Activated T-cell treated with anti-CD3 and anti-CD28 coated beads for 24 hours (primary cell): ENCODE results near the gene SLC46A1.
"Not testable (repeated sequence)": the region's sequence is repeated elsewhere in the genome, so short reads cannot be mapped to it uniquely, and the experiment has no call there.

Experiments used
- DNase-seq: peaks from one replicate; pipeline ENCODE4 v3.0.0-alpha.2; 2020; ENCODE audit warnings: low read depth

Gene SLC46A1

GRCh38 chr17:28405632-28406472 is at the start of gene SLC46A1:
Gene SLC46A1 (minus strand): TSS chr17:28406212. CDS start chr17:28406114, 98 bp downstream.
- peak; percentile 55 for DNase-seq

- no peak for DNase-seq
Observed at GRCh38 chr17:28449859-28450258, 43.8 kb upstream of the SLC46A1 start.

- no peak for DNase-seq
Observed at GRCh38 chr17:28447396-28447760, 41.4 kb upstream of the SLC46A1 start.

- DNase-seq: no peak
Observed at GRCh38 chr17:28446716-28447395, 40.8 kb upstream of the SLC46A1 start.

DNA sequence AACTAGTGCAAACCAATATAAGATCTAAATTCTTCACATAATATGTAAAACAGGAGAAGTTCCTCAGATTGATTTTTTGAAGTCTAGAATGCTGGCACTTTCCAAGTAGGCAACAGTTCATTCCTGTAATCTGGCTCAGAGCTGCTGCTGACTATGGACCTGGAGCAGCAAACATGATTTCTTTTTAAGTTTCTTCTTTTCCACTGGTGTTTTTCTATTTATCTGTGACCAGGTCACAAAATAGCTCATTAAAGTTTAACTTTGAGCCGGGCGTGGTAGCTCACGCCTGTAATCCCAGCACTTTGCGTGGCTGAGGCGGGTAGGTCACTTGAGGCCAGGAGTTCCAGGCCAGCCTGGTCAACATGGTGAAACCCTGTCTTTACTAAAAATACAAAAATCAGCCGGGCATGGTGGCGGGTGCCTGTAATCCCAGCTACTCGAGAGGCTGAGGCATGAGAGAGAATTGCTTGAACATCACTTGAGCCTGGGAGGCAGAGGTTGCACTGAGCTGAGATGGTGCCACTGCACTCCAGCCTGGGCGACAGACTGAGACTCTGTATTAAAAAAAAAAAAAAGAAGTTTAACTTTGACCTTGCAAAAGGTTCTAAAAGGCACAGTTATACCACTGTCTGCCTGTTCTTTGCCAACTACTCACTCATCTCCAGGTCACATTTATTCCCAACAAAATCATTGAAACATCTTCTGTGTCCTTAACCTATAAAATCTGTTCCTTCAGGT is 38.1 kb upstream of the SLC46A1 start:
- no peak for DNase-seq

GRCh38 chr17:28434326-28434725 is 28.3 kb upstream of the SLC46A1 start:
- not testable (repeated sequence) for DNase-seq

- DNase-seq: no peak
Observed at GRCh38 chr17:28433721-28434120, 27.7 kb upstream of the SLC46A1 start.

GRCh38 chr17:28427982-28428381 is 22.0 kb upstream of the SLC46A1 start:
- not testable (repeated sequence) for DNase-seq

DNA sequence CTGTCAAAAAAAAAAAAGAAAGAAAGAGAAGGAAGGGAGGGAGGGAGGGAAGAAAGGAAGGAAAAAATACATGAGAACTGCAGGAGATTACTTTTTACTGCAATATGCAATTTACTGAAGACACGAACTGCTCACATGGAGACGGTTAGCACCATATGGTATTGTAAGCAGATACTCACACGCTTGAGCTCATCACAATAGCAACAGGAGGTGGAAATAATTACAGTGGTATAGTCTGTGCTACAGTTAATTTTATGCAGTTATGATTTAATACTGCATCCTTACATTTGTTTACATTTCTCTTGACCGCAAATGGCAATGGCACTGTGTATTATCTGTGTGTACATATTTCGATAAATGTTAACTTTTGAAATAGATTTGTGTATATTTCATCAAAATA is 21.4 kb upstream of the SLC46A1 start:
- no peak for DNase-seq

DNA sequence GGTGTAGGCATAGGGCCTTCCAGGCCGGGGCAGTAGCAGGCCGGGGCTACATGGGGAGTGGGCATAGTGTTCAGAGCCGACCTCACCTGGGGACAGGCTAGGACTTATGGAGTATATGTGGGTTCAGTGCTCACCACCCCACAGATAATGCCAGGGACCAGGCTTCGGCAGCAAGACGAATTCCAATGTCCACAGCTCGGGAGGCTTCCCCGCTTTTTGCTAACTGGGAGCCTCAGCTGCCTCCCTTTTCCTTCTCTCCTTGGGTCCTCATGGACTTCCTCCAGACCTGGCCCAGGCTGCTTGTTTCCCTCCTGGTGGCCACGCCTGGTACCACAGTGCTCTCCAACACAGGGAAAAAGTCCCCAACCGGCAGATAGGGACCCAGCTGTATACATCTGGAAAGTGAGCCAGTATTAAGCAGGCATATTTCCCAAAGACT is 20.1 kb upstream of the SLC46A1 start:
- no peak for DNase-seq

DNA sequence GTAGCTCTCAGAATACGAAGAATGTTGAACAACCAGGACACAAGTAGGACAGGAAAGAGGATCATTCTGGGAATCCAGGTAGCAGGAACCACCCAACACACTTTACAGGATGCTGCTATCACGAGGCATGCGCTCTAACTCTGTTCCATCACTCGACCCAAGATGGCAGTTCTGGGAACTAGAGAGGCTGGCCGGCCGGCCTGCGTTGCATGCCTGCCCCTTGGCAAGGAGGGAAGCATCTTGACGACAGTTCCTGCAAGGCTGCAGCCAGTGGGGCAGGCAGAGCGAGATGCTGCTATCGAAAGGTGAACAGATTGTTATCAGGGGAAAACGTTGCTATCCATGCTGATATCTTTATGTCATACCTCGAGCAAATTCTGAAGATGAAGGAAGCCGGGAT is 19.2 kb upstream of the SLC46A1 start:
- DNase-seq: no peak

DNA sequence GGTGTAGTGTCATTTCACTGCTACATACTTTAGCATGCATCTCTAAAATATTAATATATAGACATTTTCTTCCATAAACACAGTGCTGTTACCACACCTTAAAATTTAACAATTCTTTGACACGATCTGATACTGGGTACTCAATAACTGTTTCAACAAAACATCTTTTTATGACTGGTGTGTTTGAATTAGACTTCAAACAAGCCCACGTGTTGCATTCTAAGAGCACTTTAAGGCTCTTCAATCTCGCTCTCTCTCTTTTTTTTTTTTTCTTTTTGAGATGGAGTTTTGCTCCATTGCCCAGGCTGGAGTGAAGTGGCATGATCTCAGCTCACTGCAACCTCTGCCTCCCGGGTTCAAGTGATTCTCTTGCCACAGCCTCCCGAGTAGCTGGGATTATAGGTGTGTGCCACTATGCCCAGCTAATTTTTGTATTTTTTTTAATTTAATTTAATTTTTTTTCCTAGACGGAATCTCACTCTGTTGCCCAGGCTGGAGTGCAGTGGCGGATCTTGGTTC is 15.8 kb upstream of the SLC46A1 start:
- DNase-seq: no peak

- DNase-seq: peak; percentile 52
Observed at GRCh38 chr17:28416703-28417311, 10.8 kb upstream of the SLC46A1 start.

DNA sequence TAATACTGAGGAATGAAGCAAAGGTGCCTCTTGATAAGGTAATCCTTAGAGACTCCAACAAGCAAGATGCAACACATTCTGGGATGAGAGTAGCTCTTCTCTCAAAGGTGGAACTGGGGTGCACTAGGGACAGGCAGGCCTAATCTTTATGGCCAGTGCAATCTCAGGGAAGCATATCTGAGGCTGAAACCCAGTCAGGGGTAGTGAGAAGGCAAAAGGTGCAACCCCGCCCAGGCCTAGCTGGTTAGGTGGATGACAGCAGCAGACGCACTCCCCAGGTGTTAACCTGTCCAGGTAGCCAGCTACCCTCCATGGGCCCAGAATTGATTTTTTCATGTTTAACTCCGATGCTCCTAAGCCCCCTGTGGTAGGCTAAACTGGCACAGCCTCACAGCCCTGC is 9.9 kb upstream of the SLC46A1 start:
- DNase-seq: no peak

DNA sequence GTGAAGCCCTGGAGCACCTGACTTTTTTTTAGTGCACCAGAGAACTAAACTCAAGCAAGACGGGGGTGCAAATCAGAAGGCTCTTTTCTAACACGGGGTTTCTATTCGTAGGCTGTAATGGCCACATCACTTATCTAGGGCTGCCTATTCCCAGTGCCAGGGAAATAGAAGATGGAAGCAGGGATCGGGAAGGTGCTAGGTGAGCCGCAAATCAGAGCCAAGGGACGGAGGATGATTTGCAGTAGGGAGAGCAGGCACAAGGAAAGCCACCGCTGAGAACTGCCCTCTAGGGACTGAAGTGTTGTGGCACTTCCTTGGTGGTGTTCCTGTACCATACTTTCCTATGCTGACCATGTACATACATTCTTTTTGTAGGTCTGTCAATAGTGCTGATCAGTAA is 7.8 kb upstream of the SLC46A1 start:
- no peak for DNase-seq

- no peak for DNase-seq
Observed at GRCh38 chr17:28412099-28412498, 6.1 kb upstream of the SLC46A1 start.

GRCh38 chr17:28407974-28408306 is 1.9 kb upstream of the SLC46A1 start:
- DNase-seq: no peak

- DNase-seq: no peak
Observed at GRCh38 chr17:28407130-28407973, 1.3 kb upstream of the SLC46A1 start.

DNA sequence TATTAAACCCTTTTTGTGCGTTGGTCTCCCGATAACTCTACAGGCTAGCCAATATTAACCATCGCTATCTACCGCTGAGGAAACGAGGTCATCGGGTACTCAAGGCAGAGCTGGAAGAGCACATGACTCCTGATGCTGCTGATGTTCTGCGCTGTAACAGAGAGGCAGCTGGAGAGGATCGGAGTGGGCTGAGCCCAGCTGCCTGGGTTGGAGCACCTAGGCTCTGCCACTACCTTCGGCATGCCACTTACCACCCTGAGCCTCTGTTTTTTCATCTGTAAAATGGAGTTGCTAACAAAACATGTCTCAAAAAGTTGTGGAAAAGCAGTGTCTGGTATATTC is 432 bp upstream of the SLC46A1 start:
- no peak for DNase-seq

DNA sequence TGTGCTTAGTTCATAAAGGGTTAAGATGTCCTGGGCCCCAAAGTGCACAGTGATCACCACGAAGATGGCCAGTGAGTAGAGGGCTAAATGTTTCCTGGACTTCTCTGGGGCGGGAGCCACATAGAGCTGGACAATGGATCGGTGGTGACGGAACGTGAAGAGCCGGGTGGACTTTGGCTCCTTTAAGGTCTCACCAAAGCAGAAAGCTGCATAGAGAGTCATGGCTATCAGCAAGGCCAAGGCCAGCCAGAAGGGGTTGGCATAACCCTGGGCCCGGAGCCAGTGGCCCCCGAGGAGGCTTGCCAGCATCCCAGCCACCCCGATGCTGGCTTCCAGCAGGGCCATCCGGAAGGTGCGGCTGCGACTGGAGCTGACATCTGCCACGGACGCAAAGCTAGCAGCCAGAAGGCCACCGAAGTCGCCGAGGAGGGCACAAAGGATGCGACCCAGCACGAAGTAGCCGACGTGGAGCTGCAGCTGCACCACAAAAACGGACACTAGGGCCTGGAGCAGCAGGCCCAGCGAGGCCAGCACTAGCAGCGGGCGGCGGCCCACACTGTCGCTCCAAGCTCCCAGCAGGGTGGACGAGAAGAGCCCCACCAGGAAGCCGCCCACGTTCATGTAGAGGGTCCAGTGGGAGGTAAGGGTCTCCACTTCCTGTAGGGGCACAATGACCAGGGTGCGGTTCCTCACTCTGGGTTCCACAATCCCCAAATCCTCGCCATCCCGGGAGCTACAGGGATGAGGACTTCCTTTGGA is 1.0 kb downstream of the SLC46A1 start:
- DNase-seq: no peak

GRCh38 chr17:28404461-28404811 is 1.6 kb downstream of the SLC46A1 start:
- DNase-seq: no peak
